HT1080 (cell line): Measurements from ENCODE around the gene KIAA2012. TPM values are rescaled to one million over a fixed set of nuclear protein-coding genes. Genes with fewer than 3 reads are reported as not detected.
A peak's percentile ranks its signal among the peaks of the same experiment; 100 is the strongest.
"Not testable (repeated sequence)": the region's sequence is repeated elsewhere in the genome, so short reads cannot be mapped to it uniquely, and the experiment has no call there.

Experiments
- DNase-seq: peaks from one replicate; pipeline ENCODE4 v3.0.0-alpha.2; 2015; ENCODE audit warnings: low read depth
- total RNA-seq: library from RNA; depleted of rRNA; stranded (reverse); fragments of >200 nt; shearing (Covaris generic); gene quantifications from 2 replicates; pipeline ENCODE4 v1.2.3, GENCODE V29; 2014

Gene KIAA2012
- total RNA-seq, 1 experiment from 2014 or later: not detected

GRCh38 chr2:202114795-202115194, 41.7 kb downstream of the KIAA2012 start:
- DNase-seq: no peak

- DNase-seq: peak; percentile 52
Observed at GRCh38 chr2:202115479-202115971, 42.5 kb downstream of the KIAA2012 start.

- DNase-seq: peak; percentile 16
Observed at GRCh38 chr2:202116691-202117090, 43.6 kb downstream of the KIAA2012 start.

GRCh38 chr2:202118168-202118567, 45.1 kb downstream of the KIAA2012 start:
- no peak for DNase-seq

- no peak for DNase-seq
Observed at GRCh38 chr2:202120828-202121227, 47.8 kb downstream of the KIAA2012 start.

GRCh38 chr2:202121532-202122162, 48.6 kb downstream of the KIAA2012 start:
- DNase-seq: no peak

- no peak for DNase-seq
Observed at GRCh38 chr2:202122163-202122540, 49.1 kb downstream of the KIAA2012 start.

GRCh38 chr2:202122980-202123720, 50.1 kb downstream of the KIAA2012 start:
- DNase-seq: no peak

GRCh38 chr2:202124286-202124685, 51.2 kb downstream of the KIAA2012 start:
- DNase-seq: no peak

- DNase-seq: no peak
Observed at GRCh38 chr2:202127687-202128331, 54.8 kb downstream of the KIAA2012 start.

- no peak for DNase-seq
Observed at GRCh38 chr2:202129841-202130240, 56.8 kb downstream of the KIAA2012 start.

GRCh38 chr2:202133200-202133908, 60.3 kb downstream of the KIAA2012 start:
- no peak for DNase-seq

GRCh38 chr2:202133909-202134265, 60.8 kb downstream of the KIAA2012 start:
- no peak for DNase-seq

GRCh38 chr2:202135091-202135874, 62.2 kb downstream of the KIAA2012 start:
- DNase-seq: peak; percentile 59

- DNase-seq: not testable (repeated sequence)
Observed at GRCh38 chr2:202136039-202136438, 63.0 kb downstream of the KIAA2012 start.

- no peak for DNase-seq
Observed at GRCh38 chr2:202136526-202136925, 63.5 kb downstream of the KIAA2012 start.

GRCh38 chr2:202140522-202141252, 67.6 kb downstream of the KIAA2012 start:
- DNase-seq: no peak

GRCh38 chr2:202141329-202141947, 68.4 kb downstream of the KIAA2012 start:
- no peak for DNase-seq

GRCh38 chr2:202142540-202142939, 69.5 kb downstream of the KIAA2012 start:
- DNase-seq: no peak

GRCh38 chr2:202147775-202148174, 74.7 kb downstream of the KIAA2012 start:
- no peak for DNase-seq
